H1 (cell line): Measurements from ENCODE around the gene PRRT4. TPM values are rescaled to one million over a fixed set of nuclear protein-coding genes. Genes with fewer than 3 reads are reported as not detected.

Source experiments
- CTCF ChIA-PET: fragments of 300-600 bp; sonication (Branson Sonifier 250); formaldehyde crosslinking; loops from one replicate; lab custom pipeline; 2021; ENCODE audit not compliant: partially characterized antibody; lab: Charles Lee
- POLR2A ChIA-PET: fragments of 300-600 bp; sonication (Branson Sonifier 250); formaldehyde crosslinking; loops from one replicate; lab custom pipeline; 2021; ENCODE audit warnings: inconsistent platforms; ENCODE audit not compliant: partially characterized antibody; lab: Charles Lee
- DNase-seq, 2 experiments: peaks; one replicate each; pipeline versions ENCODE4 v3.0.0 to v3.0.0-alpha.2; 2010 to 2022; ENCODE audit warnings: low spot score in 2 of 2, low read depth in 1 of 2, mixed read lengths in 1 of 2
- FAIRE-seq: peaks from 2 replicates; lab custom pipeline; 2011; peaks lifted over from hg19 to GRCh38; lab: Jason Lieb, UNC
- H2AFZ ChIP-seq: 2 replicates; pipeline ENCODE4 v1.8.1; 2012; ENCODE audit warnings: low read length, inconsistent platforms
- H2AK5ac ChIP-seq: 2 replicates; pipeline ENCODE4 v1.6.1; 2013; ENCODE audit warnings: low read depth, low read length
- H2BK120ac ChIP-seq: replicated peaks from 2 replicates; pipeline ENCODE3; 2013; ENCODE audit warnings: low read depth, low read length, inconsistent platforms
- H2BK12ac ChIP-seq: 2 replicates; pipeline ENCODE4 v1.6.1; 2013; ENCODE audit warnings: low read depth, low read length
- H2BK15ac ChIP-seq: 2 replicates; pipeline ENCODE4 v1.6.1; 2013; ENCODE audit warnings: low read length
- H2BK20ac ChIP-seq: 2 replicates; pipeline ENCODE4 v1.6.1; 2013; ENCODE audit warnings: low read length
- H2BK5ac ChIP-seq: 2 replicates; pipeline ENCODE4 v1.6.1; 2013; ENCODE audit warnings: low read depth, low read length
- H3K14ac ChIP-seq: 2 replicates; pipeline ENCODE4 v1.6.1; 2013; ENCODE audit warnings: inconsistent platforms; ENCODE audit not compliant: insufficient read length
- H3K18ac ChIP-seq: 2 replicates; pipeline ENCODE4 v1.6.1; 2013; ENCODE audit warnings: low read length; ENCODE audit errors: extremely low read depth
- H3K23ac ChIP-seq: 2 replicates; pipeline ENCODE4 v1.6.1; 2013; ENCODE audit warnings: inconsistent platforms; ENCODE audit not compliant: insufficient read length
- H3K23me2 ChIP-seq: 2 replicates; pipeline ENCODE4 v1.6.1; 2013; ENCODE audit warnings: low read depth, low read length
- H3K27ac ChIP-seq: 2 replicates; pipeline ENCODE4 v1.6.1; 2011; ENCODE audit warnings: low read depth, low read length, inconsistent platforms
- H3K27me3 ChIP-seq, 4 experiments: replicated peaks in 1 of 4; 1 replicate in 1 of 4; 2 replicates in 3 of 4; pipeline versions ENCODE4 v1.6.1 to v1.8.1; 2011 to 2013; ENCODE audit warnings: low read length in 3 of 4, mild to moderate bottlenecking in 3 of 4, inconsistent platforms in 2 of 4, mixed read lengths in 2 of 4, moderate library complexity in 1 of 4; ENCODE audit not compliant: control insufficient read depth in 3 of 4, insufficient read depth in 3 of 4; ENCODE audit errors: extremely low read depth in 1 of 4
- H3K36me3 ChIP-seq, 4 experiments: 2 replicates each; pipeline versions ENCODE4 v1.6.1 to v1.8.1; 2011 to 2013; ENCODE audit warnings: mild to moderate bottlenecking in 4 of 4, low read length in 3 of 4, moderate library complexity in 2 of 4, control low read depth in 1 of 4, inconsistent platforms in 1 of 4; ENCODE audit not compliant: insufficient read depth in 4 of 4, control insufficient read depth in 2 of 4
- H3K4ac ChIP-seq: replicated peaks from 2 replicates; pipeline ENCODE3; 2013; ENCODE audit warnings: low read length, low read depth, mixed read lengths, inconsistent platforms; ENCODE audit not compliant: insufficient read length
- H3K4me1 ChIP-seq, 4 experiments: replicated peaks in 1 of 4; 1 replicate in 1 of 4; 2 replicates in 3 of 4; pipeline versions ENCODE4 v1.6.1 to v1.8.1; 2011 to 2013; ENCODE audit warnings: low read length in 3 of 4, inconsistent platforms in 2 of 4, mixed read lengths in 1 of 4; ENCODE audit not compliant: insufficient read depth in 4 of 4, control insufficient read depth in 3 of 4
- H3K4me2 ChIP-seq, 2 experiments: 2 replicates each; pipeline versions ENCODE4 v1.6.1 to v1.8.1; 2011 to 2013; ENCODE audit warnings: low read depth in 2 of 2, low read length in 2 of 2, control low read depth in 1 of 2, inconsistent platforms in 1 of 2, mild to moderate bottlenecking in 1 of 2; ENCODE audit not compliant: insufficient read depth in 1 of 2
- H3K4me3 ChIP-seq, 4 experiments: fragments of 200-600, 300-600 bp in 1 of 4; sonication (generic), shearing (Covaris generic), sonication (Bioruptor Twin) in 1 of 4; 2 replicates each; pipeline versions ENCODE4 v1.5.1 to v1.8.1; 2011 to 2016; ENCODE audit warnings: low read length in 4 of 4, low read depth in 3 of 4, control low read depth in 2 of 4, inconsistent platforms in 2 of 4, mild to moderate bottlenecking in 2 of 4, mixed read lengths in 1 of 4, moderate library complexity in 1 of 4; ENCODE audit not compliant: insufficient read depth in 2 of 4; ENCODE audit errors: extremely low read depth in 1 of 4
- H3K56ac ChIP-seq: replicated peaks from 2 replicates; pipeline ENCODE3; 2013; ENCODE audit warnings: low read depth, mild to moderate bottlenecking, mixed read lengths, low read length, inconsistent platforms; ENCODE audit not compliant: insufficient read length
- H3K79me1 ChIP-seq: 2 replicates; pipeline ENCODE4 v1.6.1; 2013; ENCODE audit warnings: low read depth, low read length, control low read depth
- H3K79me2 ChIP-seq, 2 experiments: 2 replicates each; pipeline versions ENCODE4 v1.6.1 to v1.8.1; 2012 to 2013; ENCODE audit warnings: low read length in 2 of 2, mild to moderate bottlenecking in 2 of 2, inconsistent platforms in 1 of 2; ENCODE audit not compliant: insufficient read depth in 2 of 2, control insufficient read depth in 1 of 2
- H3K9ac ChIP-seq, 4 experiments: replicated peaks in 1 of 4; 1 replicate in 1 of 4; 2 replicates in 3 of 4; pipeline versions ENCODE4 v1.6.1 to v1.8.1; 2011 to 2013; ENCODE audit warnings: low read depth in 3 of 4, low read length in 3 of 4, control low read depth in 2 of 4, mild to moderate bottlenecking in 2 of 4, moderate library complexity in 2 of 4, inconsistent platforms in 1 of 4; ENCODE audit errors: extremely low read depth in 1 of 4
- H3K9me3 ChIP-seq, 2 experiments: 2 replicates each; pipeline versions ENCODE4 v1.6.1 to v1.8.1; 2012 to 2013; ENCODE audit warnings: mild to moderate bottlenecking in 2 of 2, moderate library complexity in 2 of 2, control low read depth in 1 of 2, inconsistent platforms in 1 of 2, low read depth in 1 of 2, low read length in 1 of 2, mixed read lengths in 1 of 2; ENCODE audit not compliant: insufficient read depth in 2 of 2
- H4K20me1 ChIP-seq, 2 experiments: replicated peaks in 1 of 2; 2 replicates each; pipeline versions ENCODE3 to v1.8.1; 2011 to 2013; ENCODE audit warnings: inconsistent platforms in 2 of 2, low read length in 2 of 2, mild to moderate bottlenecking in 1 of 2; ENCODE audit not compliant: insufficient read depth in 2 of 2, control insufficient read depth in 1 of 2
- H4K5ac ChIP-seq: 2 replicates; pipeline ENCODE4 v1.6.1; 2013; ENCODE audit warnings: low read length, low read depth, mixed read lengths, inconsistent platforms; ENCODE audit not compliant: insufficient read length
- H4K8ac ChIP-seq: 2 replicates; pipeline ENCODE4 v1.8.0; 2013; ENCODE audit warnings: mild to moderate bottlenecking, moderate library complexity, low read length, inconsistent platforms; ENCODE audit not compliant: insufficient read depth; ENCODE audit errors: extremely low read depth
- H4K91ac ChIP-seq: replicated peaks from 2 replicates; pipeline ENCODE3; 2013; ENCODE audit warnings: low read length, mixed read lengths, inconsistent platforms; ENCODE audit not compliant: insufficient read length
- CEBPB ChIP-seq: IDR thresholded peaks from 2 replicates; pipeline ENCODE4 v1.6.1; 2012; ENCODE audit warnings: low read depth, low read length
- EZH2 ChIP-seq: fragments of 200-600 bp; sonication (generic); IDR thresholded peaks from 2 replicates; pipeline ENCODE4 v1.7.1; 2012; ENCODE audit warnings: low read depth, mild to moderate bottlenecking, moderate library complexity, low read length, inconsistent platforms; ENCODE audit not compliant: severe bottlenecking
- KDM1A ChIP-seq: fragments of 200-600, 300-600 bp; sonication (generic); IDR thresholded peaks from 2 replicates; pipeline ENCODE4 v1.7.1; 2016; ENCODE audit warnings: mild to moderate bottlenecking, low read length, borderline replicate concordance
- POLR2AphosphoS5 ChIP-seq: IDR thresholded peaks from 2 replicates; pipeline ENCODE4 v1.6.1; 2011; ENCODE audit warnings: low read depth, low read length
- RNF2 ChIP-seq: fragments of 200-900, 300-1000 bp; sonication (generic); IDR thresholded peaks from 2 replicates; pipeline ENCODE4 v1.7.1; 2016; ENCODE audit warnings: borderline replicate concordance, low read depth, mild to moderate bottlenecking, antibody characterized with exemption, low read length; ENCODE audit not compliant: poor library complexity, severe bottlenecking; ENCODE audit errors: missing control alignments
- TAF7 ChIP-seq: optimal IDR thresholded peaks from 2 replicates; pipeline ENCODE3; 2011; ENCODE audit warnings: low read depth, mild to moderate bottlenecking, inconsistent platforms, low read length, moderate library complexity, borderline replicate concordance
- TCF12 ChIP-seq: IDR thresholded peaks from 2 replicates; pipeline ENCODE4 v1.6.1; 2011; ENCODE audit warnings: low read depth, mild to moderate bottlenecking, low read length
- WGBS, 2 experiments: shearing (Covaris generic) in 1 of 2; methylation state at CpG; one replicate each; pipeline versions ENCODE4 v1.1.6 to v1.1.7; 2013 to 2015; ENCODE audit warnings: low lambda C conversion rate in 2 of 2, mixed read lengths in 2 of 2, inconsistent platforms in 1 of 2, low coverage in 1 of 2, missing lambda C conversion rate in 1 of 2; ENCODE audit not compliant: insufficient replicate concordance in 2 of 2, insufficient coverage in 1 of 2, insufficient read length in 1 of 2; ENCODE audit errors: extremely low coverage in 1 of 2, missing lambda C conversion rate in 1 of 2; 5-methylcytosine and 5-hydroxymethylcytosine counted together
- polyA plus RNA-seq, 7 experiments: library from polyadenylated mRNA; depleted of rRNA in 3 of 7; stranded (reverse) in 5 of 7; unstranded in 2 of 7; fragments of >200 nt in 5 of 7; fragments of 200-250 nt in 2 of 7; gene quantifications; 1 replicate in 5 of 7; 2 replicates in 1 of 7; 4 replicates in 1 of 7; pipeline versions ENCODE4 v1.2.1 to v1.2.3, GENCODE V29; 2011 to 2013; ENCODE audit warnings: missing spikeins in 2 of 7, mixed read lengths in 2 of 7
- total RNA-seq: library from RNA; stranded (reverse); fragmentation: NEBNext Ultra II Directional; extraction: Animal tissue kit (Norgen Biotek cat#: 25700); gene quantifications from 2 replicates; pipeline ENCODE4 v1.2.1, GENCODE V29; 2021
- TF ChIP-seq, protein P1 (sequence below): IDR thresholded peaks from 2 replicates; pipeline ENCODE4 v1.6.1; 2011; ENCODE audit warnings: low read length, improper control_type of control experiment
- TF ChIP-seq, protein P2 (sequence below): IDR thresholded peaks from 2 replicates; pipeline ENCODE4 v1.6.1; 2012; ENCODE audit warnings: low read length, inconsistent platforms
- TF ChIP-seq, protein P3 (sequence below): IDR thresholded peaks from 2 replicates; pipeline ENCODE4 v1.6.1; 2011; ENCODE audit warnings: low read depth, mild to moderate bottlenecking, low read length; ENCODE audit not compliant: insufficient read depth

Gene PRRT4
- total and polyA plus RNA-seq, 2 of the 8 experiments (the other 6 are each of a cell fraction or from before 2014, with no cell fraction given): 0.34 to 1.0 TPM

DNA sequence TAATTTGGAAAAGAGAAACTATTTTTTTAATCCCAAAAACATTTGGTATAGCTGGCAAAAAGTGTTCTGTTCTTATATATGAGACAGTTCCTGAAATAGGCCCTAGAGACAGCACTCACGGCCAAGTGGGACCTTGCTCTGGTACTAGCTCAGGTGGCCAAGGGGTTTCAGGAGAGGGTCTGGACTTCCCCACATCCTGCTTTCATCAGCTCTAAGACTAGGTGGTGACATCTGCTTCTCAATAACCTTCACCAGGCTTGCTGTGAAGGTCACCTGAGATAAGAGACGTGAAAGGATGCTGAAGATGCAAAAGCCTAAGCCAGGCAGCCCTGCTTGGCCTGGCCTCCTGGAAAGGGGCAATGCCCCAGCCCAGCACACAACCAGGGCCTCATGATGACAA is 58.4 kb downstream of the PRRT4 start:
- no peak overlapping the region for H4K91ac ChIP-seq
- CTCF ChIA-PET: interaction anchor here (0.5 to 2.2 kb wide), 4 partner anchors 18 to 321 kb away, joined by 3 to 8 read pairs (median 4); no protein-coding TSS in a partner anchor
- peaks cover 0 to 2% of the 10 kb centered on the region in 2 experiments for H4K20me1 ChIP-seq
- no peak overlapping the region for H2AK5ac ChIP-seq
- no peak overlapping the region for H2BK5ac ChIP-seq
- no peak overlapping the region for H4K8ac ChIP-seq
- H3K27ac ChIP-seq: no peak overlapping the region
- DNase-seq (no peak), FAIRE-seq (no peak)
- no peak overlapping the region for H3K4me3 ChIP-seq
- no peaks in the 10 kb centered on the region for H3K27me3 ChIP-seq
- H2BK120ac ChIP-seq: no peak overlapping the region
- H3K18ac ChIP-seq: no peak overlapping the region
- 90% methylated on average over 2 of the region's 2 CpGs; no CpG with 5 or more reads in 1 of the 2 experiments for WGBS, 2 experiments
- no peak overlapping the region for H3K56ac ChIP-seq
- no peaks in the 10 kb centered on the region for H3K79me2 ChIP-seq
- H3K4me2 ChIP-seq: no peak overlapping the region
- H2BK12ac ChIP-seq: no peak overlapping the region
- no peak overlapping the region for H3K9ac ChIP-seq
- no peak overlapping the region for H3K23ac ChIP-seq
- POLR2A ChIA-PET: interaction anchor here (2.2 to 5.8 kb wide), 2 partner anchors 31 to 36 kb away, joined by 7 to 25 read pairs; no protein-coding TSS in a partner anchor
- no peaks in the 10 kb centered on the region for H3K9me3 ChIP-seq
- no peak overlapping the region for H2BK15ac ChIP-seq
- no peak overlapping the region for H2AFZ ChIP-seq
- H3K36me3 ChIP-seq: peaks cover 6 to 37% (median 23%) of the 10 kb centered on the region in 4 experiments
- no peak overlapping the region for H3K14ac ChIP-seq
- no peaks in the 10 kb centered on the region for H3K79me1 ChIP-seq
- no peak overlapping the region for H3K4ac ChIP-seq
- H2BK20ac ChIP-seq: no peak overlapping the region
- H3K23me2 ChIP-seq: no peaks in the 10 kb centered on the region
- peaks cover 9 to 22% (median 16%) of the 10 kb centered on the region in 4 experiments for H3K4me1 ChIP-seq
- no peak overlapping the region for H4K5ac ChIP-seq
- no peak for TF ChIP-seq EZH2
- no peak for TF ChIP-seq POLR2AphosphoS5
- no peak for TF ChIP-seq RNF2
- TF ChIP-seq, protein P1, sequence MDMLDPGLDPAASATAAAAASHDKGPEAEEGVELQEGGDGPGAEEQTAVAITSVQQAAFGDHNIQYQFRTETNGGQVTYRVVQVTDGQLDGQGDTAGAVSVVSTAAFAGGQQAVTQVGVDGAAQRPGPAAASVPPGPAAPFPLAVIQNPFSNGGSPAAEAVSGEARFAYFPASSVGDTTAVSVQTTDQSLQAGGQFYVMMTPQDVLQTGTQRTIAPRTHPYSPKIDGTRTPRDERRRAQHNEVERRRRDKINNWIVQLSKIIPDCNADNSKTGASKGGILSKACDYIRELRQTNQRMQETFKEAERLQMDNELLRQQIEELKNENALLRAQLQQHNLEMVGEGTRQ: no peak
- TF ChIP-seq, protein P2, sequence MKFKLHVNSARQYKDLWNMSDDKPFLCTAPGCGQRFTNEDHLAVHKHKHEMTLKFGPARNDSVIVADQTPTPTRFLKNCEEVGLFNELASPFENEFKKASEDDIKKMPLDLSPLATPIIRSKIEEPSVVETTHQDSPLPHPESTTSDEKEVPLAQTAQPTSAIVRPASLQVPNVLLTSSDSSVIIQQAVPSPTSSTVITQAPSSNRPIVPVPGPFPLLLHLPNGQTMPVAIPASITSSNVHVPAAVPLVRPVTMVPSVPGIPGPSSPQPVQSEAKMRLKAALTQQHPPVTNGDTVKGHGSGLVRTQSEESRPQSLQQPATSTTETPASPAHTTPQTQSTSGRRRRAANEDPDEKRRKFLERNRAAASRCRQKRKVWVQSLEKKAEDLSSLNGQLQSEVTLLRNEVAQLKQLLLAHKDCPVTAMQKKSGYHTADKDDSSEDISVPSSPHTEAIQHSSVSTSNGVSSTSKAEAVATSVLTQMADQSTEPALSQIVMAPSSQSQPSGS: no peak
- TF ChIP-seq, protein P3, sequence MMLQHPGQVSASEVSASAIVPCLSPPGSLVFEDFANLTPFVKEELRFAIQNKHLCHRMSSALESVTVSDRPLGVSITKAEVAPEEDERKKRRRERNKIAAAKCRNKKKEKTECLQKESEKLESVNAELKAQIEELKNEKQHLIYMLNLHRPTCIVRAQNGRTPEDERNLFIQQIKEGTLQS: no peak
- TF ChIP-seq CEBPB: no peak
- TF ChIP-seq TCF12: no peak
- TF ChIP-seq KDM1A: no peak
- no peak for TF ChIP-seq TAF7
